Sigmoid colon (tissue), 3 donors: ENCODE measurements around the gene OR6B2.

Experiments used
- POLR2A ChIP-seq, 2 donors: fragments of 450-650 bp; IDR thresholded peaks; one replicate each; pipeline ENCODE4 v1.6.1; 2016; ENCODE audit warnings: antibody characterized with exemption in 2 of 2, mild to moderate bottlenecking in 2 of 2, moderate library complexity in 2 of 2
- TF ChIP-seq, protein P1 (sequence below), 4 experiments: fragments of 450-650 bp in 3 of 4; fragments of 200-600 bp in 1 of 4; IDR thresholded peaks; one replicate each; pipeline ENCODE4 v1.5.1; 2016 to 2019; ENCODE audit warnings: antibody characterized with exemption in 4 of 4, mild to moderate bottlenecking in 3 of 4, moderate library complexity in 2 of 4

DNA sequence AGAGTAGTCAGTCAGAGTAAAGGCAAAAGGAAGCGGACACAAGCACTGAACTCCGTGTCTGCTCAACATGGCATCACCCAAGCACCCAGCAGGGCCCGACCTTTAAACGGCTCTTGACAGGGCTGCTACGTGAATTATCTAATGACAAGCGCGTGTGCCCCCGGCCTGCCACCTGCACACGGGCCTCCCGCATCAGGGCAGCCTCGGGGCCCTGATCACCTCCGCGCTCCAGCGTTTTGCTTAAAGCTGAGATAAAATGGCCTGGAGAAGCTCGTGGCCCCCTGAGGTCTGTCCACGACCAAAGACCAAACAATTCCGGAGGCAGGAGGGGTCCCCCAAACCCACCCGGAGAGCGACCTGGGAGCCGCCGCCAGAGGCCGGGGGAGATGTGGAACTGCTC is 5.5 kb downstream of the OR6B2 start:
- TF ChIP-seq, protein P1, sequence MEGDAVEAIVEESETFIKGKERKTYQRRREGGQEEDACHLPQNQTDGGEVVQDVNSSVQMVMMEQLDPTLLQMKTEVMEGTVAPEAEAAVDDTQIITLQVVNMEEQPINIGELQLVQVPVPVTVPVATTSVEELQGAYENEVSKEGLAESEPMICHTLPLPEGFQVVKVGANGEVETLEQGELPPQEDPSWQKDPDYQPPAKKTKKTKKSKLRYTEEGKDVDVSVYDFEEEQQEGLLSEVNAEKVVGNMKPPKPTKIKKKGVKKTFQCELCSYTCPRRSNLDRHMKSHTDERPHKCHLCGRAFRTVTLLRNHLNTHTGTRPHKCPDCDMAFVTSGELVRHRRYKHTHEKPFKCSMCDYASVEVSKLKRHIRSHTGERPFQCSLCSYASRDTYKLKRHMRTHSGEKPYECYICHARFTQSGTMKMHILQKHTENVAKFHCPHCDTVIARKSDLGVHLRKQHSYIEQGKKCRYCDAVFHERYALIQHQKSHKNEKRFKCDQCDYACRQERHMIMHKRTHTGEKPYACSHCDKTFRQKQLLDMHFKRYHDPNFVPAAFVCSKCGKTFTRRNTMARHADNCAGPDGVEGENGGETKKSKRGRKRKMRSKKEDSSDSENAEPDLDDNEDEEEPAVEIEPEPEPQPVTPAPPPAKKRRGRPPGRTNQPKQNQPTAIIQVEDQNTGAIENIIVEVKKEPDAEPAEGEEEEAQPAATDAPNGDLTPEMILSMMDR (IDR thresholded peaks at IDR 0.05) = no peak
- TF ChIP-seq POLR2A (IDR thresholded peaks at IDR 0.05) = no peak
